ENCODE data around the gene OR1C1. TPM values are rescaled to one million over a fixed set of nuclear protein-coding genes. Genes with fewer than 3 reads are reported as not detected.

Gene OR1C1
- total and polyA plus RNA-seq, 2 experiments from 2014 or later = not detected

Other genes starting within 250 kb of the OR1C1 start
- under 0.01 and 0.22 TPM in 2 replicates for gene OR2C3, start 224.1 kb downstream of the OR1C1 start, total RNA-seq (2014; rRNA removed; shearing (Covaris generic))
- 0.04 TPM in 1 of 2 replicates, not detected in the other for gene OR2C3, start 224.1 kb downstream of the OR1C1 start, polyA plus RNA-seq (2016; fragmentation: Nextera tagmentation; extraction: Ambion mirVana)
- gene GCSAML, start 211.4 kb downstream of the OR1C1 start, total RNA-seq (2014; rRNA removed; shearing (Covaris generic)) = not detected in 2 replicates
- gene GCSAML, start 211.4 kb downstream of the OR1C1 start, polyA plus RNA-seq (2016; fragmentation: Nextera tagmentation; extraction: Ambion mirVana) = not detected in 2 replicates
- gene OR2G2, start 172.2 kb downstream of the OR1C1 start, total RNA-seq (2014; rRNA removed; shearing (Covaris generic)) = not detected in 2 replicates
- not detected in 2 replicates for gene OR2G2, start 172.2 kb downstream of the OR1C1 start, polyA plus RNA-seq (2016; fragmentation: Nextera tagmentation; extraction: Ambion mirVana)
- not detected in 2 replicates for gene OR2G3, start 155.0 kb downstream of the OR1C1 start, total RNA-seq (2014; rRNA removed; shearing (Covaris generic))
- gene OR2G3, start 155.0 kb downstream of the OR1C1 start, polyA plus RNA-seq (2016; fragmentation: Nextera tagmentation; extraction: Ambion mirVana) = not detected in 2 replicates
- not detected in 2 replicates for gene OR13G1, start 80.8 kb downstream of the OR1C1 start, total RNA-seq (2014; rRNA removed; shearing (Covaris generic))
- not detected in 2 replicates for gene OR13G1, start 80.8 kb downstream of the OR1C1 start, polyA plus RNA-seq (2016; fragmentation: Nextera tagmentation; extraction: Ambion mirVana)
- not detected in 2 replicates for gene OR6F1, start 43.9 kb downstream of the OR1C1 start, total RNA-seq (2014; rRNA removed; shearing (Covaris generic))
- gene OR6F1, start 43.9 kb downstream of the OR1C1 start, polyA plus RNA-seq (2016; fragmentation: Nextera tagmentation; extraction: Ambion mirVana) = not detected in 2 replicates
- gene OR14K1, start 21.9 kb downstream of the OR1C1 start, total RNA-seq (2014; rRNA removed; shearing (Covaris generic)) = not detected in 2 replicates
- not detected in 2 replicates for gene OR14K1, start 21.9 kb downstream of the OR1C1 start, polyA plus RNA-seq (2016; fragmentation: Nextera tagmentation; extraction: Ambion mirVana)
- gene OR14A2, start 12.4 kb downstream of the OR1C1 start, total RNA-seq (2014; rRNA removed; shearing (Covaris generic)) = not detected in 2 replicates
- gene OR14A2, start 12.4 kb downstream of the OR1C1 start, polyA plus RNA-seq (2016; fragmentation: Nextera tagmentation; extraction: Ambion mirVana) = not detected in 2 replicates
- not detected in 2 replicates for gene OR14A16, start 63.6 kb upstream of the OR1C1 start, total RNA-seq (2014; rRNA removed; shearing (Covaris generic))
- not detected in 2 replicates for gene OR14A16, start 63.6 kb upstream of the OR1C1 start, polyA plus RNA-seq (2016; fragmentation: Nextera tagmentation; extraction: Ambion mirVana)
- gene OR11L1, start 81.3 kb upstream of the OR1C1 start, total RNA-seq (2014; rRNA removed; shearing (Covaris generic)) = not detected in 2 replicates
- gene OR11L1, start 81.3 kb upstream of the OR1C1 start, polyA plus RNA-seq (2016; fragmentation: Nextera tagmentation; extraction: Ambion mirVana) = not detected in 2 replicates
- gene TRIM58, start 96.6 kb upstream of the OR1C1 start, total RNA-seq (2014; rRNA removed; shearing (Covaris generic)) = not detected in 2 replicates
- gene TRIM58, start 96.6 kb upstream of the OR1C1 start, polyA plus RNA-seq (2016; fragmentation: Nextera tagmentation; extraction: Ambion mirVana) = not detected in 2 replicates
- not detected in 2 replicates for gene OR2W3, start 135.0 kb upstream of the OR1C1 start, total RNA-seq (2014; rRNA removed; shearing (Covaris generic))
- gene OR2W3, start 135.0 kb upstream of the OR1C1 start, polyA plus RNA-seq (2016; fragmentation: Nextera tagmentation; extraction: Ambion mirVana) = not detected in 2 replicates
- gene OR2T8, start 159.7 kb upstream of the OR1C1 start, total RNA-seq (2014; rRNA removed; shearing (Covaris generic)) = not detected in 2 replicates
- not detected in 2 replicates for gene OR2T8, start 159.7 kb upstream of the OR1C1 start, polyA plus RNA-seq (2016; fragmentation: Nextera tagmentation; extraction: Ambion mirVana)
- gene OR2AJ1, start 164.3 kb upstream of the OR1C1 start, total RNA-seq (2014; rRNA removed; shearing (Covaris generic)) = not detected in 2 replicates
- not detected in 2 replicates for gene OR2AJ1, start 164.3 kb upstream of the OR1C1 start, polyA plus RNA-seq (2016; fragmentation: Nextera tagmentation; extraction: Ambion mirVana)
- not detected in 2 replicates for gene OR2L8, start 188.3 kb upstream of the OR1C1 start, total RNA-seq (2014; rRNA removed; shearing (Covaris generic))
- not detected in 2 replicates for gene OR2L8, start 188.3 kb upstream of the OR1C1 start, polyA plus RNA-seq (2016; fragmentation: Nextera tagmentation; extraction: Ambion mirVana)
- not detected in 2 replicates for gene OR2AK2, start 204.7 kb upstream of the OR1C1 start, total RNA-seq (2014; rRNA removed; shearing (Covaris generic))
- not detected in 2 replicates for gene OR2AK2, start 204.7 kb upstream of the OR1C1 start, polyA plus RNA-seq (2016; fragmentation: Nextera tagmentation; extraction: Ambion mirVana)

All from GM23248 (cell line).